PC-3 (cell line): ENCODE measurements around the gene HOXC5. TPM values are rescaled to one million over a fixed set of nuclear protein-coding genes. Genes with fewer than 3 reads are reported as not detected.

Experiments
- ATAC-seq: fragments of 200-7000 bp; cut with Tn5 transposase; 2 replicates; pipeline ENCODE4 v1.9.1; 2020; ENCODE audit warnings: mild to moderate bottlenecking, moderate library complexity
- BruUV-seq: library from RNA; stranded (reverse); fragments of 400-500 nt; replicated peaks from 2 replicates; lab custom pipeline; 2021; lab: Mats Ljungman, UMichigan
- CTCF ChIA-PET: fragments of 300-600 bp; sonication (Branson Sonifier 250); formaldehyde crosslinking; loops from one replicate; lab custom pipeline; 2022; ENCODE audit warnings: antibody characterized with exemption; lab: Charles Lee
- POLR2A ChIA-PET: fragments of 300-600 bp; sonication (Branson Sonifier 250); formaldehyde crosslinking; loops from one replicate; lab custom pipeline; 2022; ENCODE audit warnings: antibody characterized with exemption; ENCODE audit not compliant: unreplicated experiment; lab: Charles Lee
- DNase-seq: peaks from one replicate; pipeline ENCODE4 v3.0.0-alpha.2; 2015
- H2AFZ ChIP-seq: fragments of 300-600 bp; sonication (generic); 2 replicates; pipeline ENCODE4 v1.6.0; 2016; ENCODE audit warnings: antibody characterized with exemption, low read length
- H3F3A ChIP-seq: fragments of 300-600 bp; sonication (generic); one replicate; pipeline ENCODE4 v1.6.0; 2017; ENCODE audit warnings: antibody characterized with exemption, low read length, control low read depth, mild to moderate bottlenecking; ENCODE audit not compliant: unreplicated experiment
- H3K27ac ChIP-seq: fragments of 300-600 bp; sonication (generic); 2 replicates; pipeline ENCODE4 v1.5.1; 2016; ENCODE audit warnings: mild to moderate bottlenecking, low read length
- H3K27me3 ChIP-seq: fragments of 300-600 bp; sonication (generic); 2 replicates; pipeline ENCODE4 v1.6.1; 2016; ENCODE audit warnings: low read length, mixed read lengths
- H3K36me3 ChIP-seq: fragments of 300-600 bp; sonication (generic); 2 replicates; pipeline ENCODE4 v1.6.1; 2016; ENCODE audit warnings: low read depth, mixed run types, low read length, mixed read lengths
- H3K4me1 ChIP-seq: fragments of 300-600 bp; sonication (generic); 2 replicates; pipeline ENCODE4 v1.5.1; 2016; ENCODE audit warnings: low read length; ENCODE audit not compliant: insufficient read depth
- H3K4me2 ChIP-seq: fragments of 300-600 bp; sonication (generic); 2 replicates; pipeline ENCODE4 v1.6.0; 2016; ENCODE audit warnings: low read length
- H3K4me3 ChIP-seq: fragments of 300-600 bp; sonication (generic); 2 replicates; pipeline ENCODE4 v1.5.1; 2016; ENCODE audit warnings: mild to moderate bottlenecking, low read length, mixed read lengths
- H3K79me2 ChIP-seq: fragments of 300-600 bp; sonication (generic); 2 replicates; pipeline ENCODE4 v1.6.1; 2017; ENCODE audit warnings: low read length, mixed read lengths
- H3K9ac ChIP-seq: fragments of 300-600 bp; sonication (generic); 2 replicates; pipeline ENCODE4 v1.6.0; 2016; ENCODE audit warnings: mild to moderate bottlenecking, low read length
- H3K9me2 ChIP-seq: fragments of 300-600 bp; sonication (generic); replicated peaks from 2 replicates; pipeline ENCODE4 v1.6.1; 2016; ENCODE audit warnings: mixed run types, low read length, mixed read lengths
- H3K9me3 ChIP-seq: fragments of 300-600 bp; sonication (generic); 2 replicates; pipeline ENCODE4 v1.6.1; 2016; ENCODE audit warnings: low read length, mixed read lengths
- H4K20me1 ChIP-seq: fragments of 300-600 bp; sonication (generic); 2 replicates; pipeline ENCODE4 v1.6.1; 2016; ENCODE audit warnings: low read length, mixed read lengths
- EZH2 ChIP-seq: fragments of 300-600 bp; sonication (generic); IDR thresholded peaks from one replicate; pipeline ENCODE4 v1.6.1; 2017; ENCODE audit warnings: antibody characterized with exemption, mild to moderate bottlenecking, low read length; ENCODE audit not compliant: unreplicated experiment
- EZH2phosphoT487 ChIP-seq: fragments of 300-600 bp; sonication (generic); IDR thresholded peaks from 2 replicates; pipeline ENCODE4 v1.6.1; 2018; ENCODE audit warnings: mild to moderate bottlenecking, antibody characterized with exemption, low read length, borderline replicate concordance
- intact Hi-C: fragments of 100-400 bp; cut with micrococcal nuclease; formaldehyde crosslinking; loops from 2 replicates; pipeline ENCODE4 v1.9.0; 2023
- total RNA-seq: library from RNA; depleted of rRNA; stranded (reverse); fragments of >200 nt; gene quantifications from 2 replicates; pipeline ENCODE4 v1.2.3, GENCODE V29; 2014
- TF ChIP-seq, protein P1 (sequence below): fragments of 300-600 bp; sonication (generic); conservative IDR thresholded peaks from 2 replicates; pipeline ENCODE4 v1.5.1; 2017; ENCODE audit warnings: antibody characterized with exemption, low read depth, mild to moderate bottlenecking, low read length

HOXC5 gene
- total RNA-seq, 1 experiment from 2014 or later = 0.26 TPM

DNA sequence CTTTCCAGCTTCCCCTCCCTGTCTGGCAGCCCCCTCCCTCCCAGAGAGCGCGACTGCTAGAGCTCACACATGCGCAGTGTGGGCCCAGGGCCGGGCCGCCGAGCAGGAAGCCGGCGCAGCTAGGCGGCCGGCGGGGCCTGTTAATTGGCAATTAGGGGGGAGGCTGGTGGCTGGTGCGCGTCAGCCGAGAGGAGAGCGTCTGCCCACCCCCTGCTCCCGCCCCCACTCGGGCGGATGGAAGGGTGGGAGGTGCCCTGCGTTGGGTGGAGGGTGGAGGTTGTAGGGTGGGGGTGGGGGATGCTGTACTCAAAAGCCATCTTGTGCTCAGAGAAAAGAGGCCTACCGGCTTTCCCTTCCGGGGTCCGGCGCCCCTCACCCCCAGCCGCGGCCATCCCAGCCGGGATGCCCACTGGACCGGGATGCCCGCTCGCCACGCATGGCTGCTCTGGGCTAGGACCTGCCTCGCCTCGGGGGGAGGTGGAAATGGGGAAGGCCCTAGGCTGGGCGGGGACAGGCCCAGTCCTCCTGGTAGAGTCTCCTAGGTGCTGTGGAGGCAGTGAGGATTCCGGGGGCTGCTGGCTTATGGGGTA, 14.9 kb upstream of the HOXC5 start:
- TF ChIP-seq EZH2phosphoT487 (no peak), EZH2 (no peak)
- TF ChIP-seq, protein P1, sequence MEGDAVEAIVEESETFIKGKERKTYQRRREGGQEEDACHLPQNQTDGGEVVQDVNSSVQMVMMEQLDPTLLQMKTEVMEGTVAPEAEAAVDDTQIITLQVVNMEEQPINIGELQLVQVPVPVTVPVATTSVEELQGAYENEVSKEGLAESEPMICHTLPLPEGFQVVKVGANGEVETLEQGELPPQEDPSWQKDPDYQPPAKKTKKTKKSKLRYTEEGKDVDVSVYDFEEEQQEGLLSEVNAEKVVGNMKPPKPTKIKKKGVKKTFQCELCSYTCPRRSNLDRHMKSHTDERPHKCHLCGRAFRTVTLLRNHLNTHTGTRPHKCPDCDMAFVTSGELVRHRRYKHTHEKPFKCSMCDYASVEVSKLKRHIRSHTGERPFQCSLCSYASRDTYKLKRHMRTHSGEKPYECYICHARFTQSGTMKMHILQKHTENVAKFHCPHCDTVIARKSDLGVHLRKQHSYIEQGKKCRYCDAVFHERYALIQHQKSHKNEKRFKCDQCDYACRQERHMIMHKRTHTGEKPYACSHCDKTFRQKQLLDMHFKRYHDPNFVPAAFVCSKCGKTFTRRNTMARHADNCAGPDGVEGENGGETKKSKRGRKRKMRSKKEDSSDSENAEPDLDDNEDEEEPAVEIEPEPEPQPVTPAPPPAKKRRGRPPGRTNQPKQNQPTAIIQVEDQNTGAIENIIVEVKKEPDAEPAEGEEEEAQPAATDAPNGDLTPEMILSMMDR = no peak
- Histone ChIP-seq H3K9me3 (no peaks in the 10 kb centered on the region), H3K4me2 (peak overlapping the region; percentile 100), H4K20me1 (no peaks in the 10 kb centered on the region), H3K4me1 (peaks cover 21% of the 10 kb centered on the region), H3K79me2 (peaks cover 58% of the 10 kb centered on the region), H2AFZ (peak overlapping the region; percentile 87), H3K4me3 (peak overlapping the region; percentile 96), H3K36me3 (no peaks in the 10 kb centered on the region), H3K9me2 (no peaks in the 10 kb centered on the region), H3K27ac (peak overlapping the region; percentile 38), H3K9ac (peak overlapping the region; percentile 89), H3F3A (no peaks in the 10 kb centered on the region), H3K27me3 (no peaks in the 10 kb centered on the region)
- ATAC-seq (peak; percentile 73), DNase-seq (peak; percentile 86)
- ChIA-PET POLR2A (interaction anchor here (0.5 to 1.6 kb wide), 5 partner anchors 14 to 262 kb away, joined by 3 to 11 read pairs (median 4); partner anchors contain the start of gene HNRNPA1), CTCF (interaction anchor here (0.7 to 1.9 kb wide), 5 partner anchors 9 to 176 kb away, joined by 3 to 23 read pairs (median 16); partner anchors contain the start of genes HOXC5 and HOXC8)
- no TSS peak for BruUV-seq
- intact Hi-C loops = no loop called here

DNA sequence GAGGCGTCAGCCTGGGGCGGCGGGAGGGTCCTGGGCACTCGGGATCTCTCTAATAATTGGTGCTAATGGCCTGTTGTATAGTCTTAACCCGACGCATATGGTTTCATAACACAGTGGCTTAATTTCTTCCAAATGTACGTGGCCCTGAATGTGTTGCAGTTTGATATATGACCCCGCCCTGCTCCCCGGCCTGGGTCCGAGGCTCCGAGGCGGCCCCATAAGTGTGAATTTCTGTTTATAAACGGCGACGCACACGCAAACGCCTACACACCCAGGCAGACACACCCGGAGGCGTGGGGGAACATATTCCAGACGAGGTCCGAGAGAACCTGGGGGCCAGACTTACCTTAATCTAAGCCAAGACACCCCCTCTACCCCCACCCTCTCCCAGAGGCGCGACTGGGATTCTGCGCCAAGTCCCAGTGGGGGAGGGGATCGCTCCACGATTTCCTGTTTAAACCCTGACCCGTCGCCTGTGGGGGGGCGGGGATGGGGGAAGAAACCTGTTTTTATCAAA, 14.3 kb upstream of the HOXC5 start:
- no peaks in the 10 kb centered on the region for H3K9me2 ChIP-seq
- intact Hi-C loops = no loop called here
- no peaks in the 10 kb centered on the region for H3K36me3 ChIP-seq
- TSS peak; percentile 73 for BruUV-seq
- peak overlapping the region; percentile 87 for H2AFZ ChIP-seq
- H3K4me3 ChIP-seq = peak overlapping the region; percentile 96
- H3K4me2 ChIP-seq = peak overlapping the region; percentile 100
- H4K20me1 ChIP-seq = no peaks in the 10 kb centered on the region
- peak overlapping the region; percentile 89 for H3K9ac ChIP-seq
- TF ChIP-seq, protein P1 = no peak
- TF ChIP-seq EZH2 (no peak), EZH2phosphoT487 (no peak)
- H3K4me1 ChIP-seq = peaks cover 15% of the 10 kb centered on the region
- DNase-seq = no peak
- H3K79me2 ChIP-seq = peaks cover 64% of the 10 kb centered on the region
- no peak for ATAC-seq
- no peaks in the 10 kb centered on the region for H3K9me3 ChIP-seq
- POLR2A ChIA-PET = no interaction called here
- no peaks in the 10 kb centered on the region for H3K27me3 ChIP-seq
- H3F3A ChIP-seq = no peaks in the 10 kb centered on the region
- CTCF ChIA-PET = no interaction called here
- H3K27ac ChIP-seq = peak overlapping the region; percentile 38
